ENCODE results near the gene RHOH. TPM values are rescaled to one million over a fixed set of nuclear protein-coding genes. Genes with fewer than 3 reads are reported as not detected.

The RHOH gene
- total and polyA plus RNA-seq, 9 of the 15 experiments (the other 6 are each of a cell fraction or from before 2014, with no cell fraction given), result 14.3 to 37.7 (median 23.2) TPM

- Histone ChIP-seq H4K20me1 (replicated peaks; ENCODE audit: control insufficient read depth, insufficient read depth, low read length) (no peaks in the 10 kb centered on the region), H3K9ac (ENCODE audit: insufficient read depth in 1 of 2, low read depth in 2 of 2, low read length in 2 of 2) (no peak overlapping the region), H3K9me3 (replicated peaks; ENCODE audit: control insufficient read depth, insufficient read depth, low read depth, low read length) (no peaks in the 10 kb centered on the region), H3K4me1 (replicated peaks in 1 of 2; ENCODE audit: control insufficient read depth in 2 of 2, insufficient read depth in 2 of 2, low read length in 2 of 2) (peaks cover 6 to 13% of the 10 kb centered on the region in 2 experiments), H2AFZ (ENCODE audit: low read depth, low read length) (no peak overlapping the region), H3K27ac (ENCODE audit: extremely low read depth, low read depth, low read length) (no peak overlapping the region), H3K36me3 (ENCODE audit: control insufficient read depth, insufficient read depth, low read length) (no peaks in the 10 kb centered on the region), H3K79me2 (ENCODE audit: control insufficient read depth, insufficient read depth, low read length) (no peaks in the 10 kb centered on the region), H3K4me2 (ENCODE audit: insufficient read depth, low read length) (no peak overlapping the region), H3K4me3 (no peak overlapping the region), H3K27me3 (ENCODE audit: control insufficient read depth in 2 of 2, insufficient read depth in 2 of 2, low read length in 2 of 2) (no peaks in the 10 kb centered on the region), H3K9me1 (ENCODE audit: control insufficient read depth, insufficient read depth, low read length) (no peaks in the 10 kb centered on the region)
- in situ Hi-C loops (cut with MboI), result no loop called here
- no peak for ATAC-seq
- no peak for TF ChIP-seq MYC (IDR thresholded peaks at IDR 0.05; ENCODE audit: low read depth, low read length)
- TF ChIP-seq MYC (CRISPR knock-in tag; IDR thresholded peaks at IDR 0.05; ENCODE audit: borderline replicate concordance, low read depth), result no peak
- no peak for FAIRE-seq
- no TSS peak for BruUV-seq (replicated peaks)
- ChIA-PET CTCF (ENCODE audit: low intra/inter-chr PET ratio) (no interaction called here), POLR2A (interaction anchor here (0.6 to 1.1 kb wide), 3 partner anchors 11 to 57 kb away, joined by 3 read pairs; no protein-coding TSS in a partner anchor)
- no peak for DNase-seq (ENCODE audit: extremely low read depth in 1 of 4, low spot score in 3 of 4)
- intact Hi-C loops (cut with micrococcal nuclease), result no loop called here
- 83% methylated on average over 10 of the region's 12 CpGs for WGBS (ENCODE audit: insufficient coverage, low coverage, missing lambda C conversion rate)
Observed at GRCh38 chr4:40270609-40271008, 73.8 kb downstream of the RHOH start.

- Histone ChIP-seq H3K9me3 (replicated peaks; ENCODE audit: control insufficient read depth, insufficient read depth, low read depth, low read length) (no peaks in the 10 kb centered on the region), H3K4me1 (replicated peaks in 1 of 2; ENCODE audit: control insufficient read depth in 2 of 2, insufficient read depth in 2 of 2, low read length in 2 of 2) (peaks cover 0 to 2% of the 10 kb centered on the region in 2 experiments; a peak in 3 of 5 replicates), H3K79me2 (ENCODE audit: control insufficient read depth, insufficient read depth, low read length) (no peaks in the 10 kb centered on the region), H2AFZ (ENCODE audit: low read depth, low read length) (no peak overlapping the region), H3K27me3 (ENCODE audit: control insufficient read depth in 2 of 2, insufficient read depth in 2 of 2, low read length in 2 of 2) (no peaks in the 10 kb centered on the region), H3K27ac (ENCODE audit: extremely low read depth, low read depth, low read length) (no peak overlapping the region), H3K9me1 (ENCODE audit: control insufficient read depth, insufficient read depth, low read length) (no peaks in the 10 kb centered on the region), H3K4me3 (no peak overlapping the region), H3K9ac (ENCODE audit: insufficient read depth in 1 of 2, low read depth in 2 of 2, low read length in 2 of 2) (no peak overlapping the region), H4K20me1 (replicated peaks; ENCODE audit: control insufficient read depth, insufficient read depth, low read length) (no peaks in the 10 kb centered on the region), H3K4me2 (ENCODE audit: insufficient read depth, low read length) (no peak overlapping the region), H3K36me3 (ENCODE audit: control insufficient read depth, insufficient read depth, low read length) (no peaks in the 10 kb centered on the region)
- 48% methylated on average over 3 of the region's 3 CpGs for WGBS (ENCODE audit: insufficient coverage, low coverage, missing lambda C conversion rate)
- FAIRE-seq (no peak), ATAC-seq (0 out of 3 replicates have a peak, but pooled peaks have one; percentile 28), DNase-seq (ENCODE audit: extremely low read depth in 1 of 4, low spot score in 3 of 4) (no peak)
- POLR2A ChIA-PET, result interaction anchor here (0.7 to 0.9 kb wide), 2 partner anchors 10 to 222 kb away, joined by 3 read pairs; no protein-coding TSS in a partner anchor
- TF ChIP-seq ZNF282 (CRISPR knock-in tag; IDR thresholded peaks at IDR 0.05), result no peak
- TF ChIP-seq POLR2G (IDR thresholded peaks at IDR 0.05; ENCODE audit: low read depth, low read length), result no peak
- TF ChIP-seq NR0B1 (IDR thresholded peaks at IDR 0.05; ENCODE audit: partially characterized antibody), result no peak
- TF ChIP-seq PHB2 (IDR thresholded peaks at IDR 0.05; ENCODE audit: low read depth), result no peak
- no peak for TF ChIP-seq CXXC5 (CRISPR knock-in tag; IDR thresholded peaks at IDR 0.05)
- TF ChIP-seq NFATC3 (IDR thresholded peaks at IDR 0.05), result no peak
- TF ChIP-seq COPS2 (conservative IDR thresholded peaks at IDR 0.05), result no peak
- no peak for TF ChIP-seq ZNF77 (CRISPR knock-in tag; IDR thresholded peaks at IDR 0.05)
- TF ChIP-seq ZNF146 (CRISPR knock-in tag; IDR thresholded peaks at IDR 0.05; ENCODE audit: unreplicated experiment), result no peak
- no peak for TF ChIP-seq ZNF384 (IDR thresholded peaks at IDR 0.05; ENCODE audit: low read depth, low read length)
- intact Hi-C loops (cut with micrococcal nuclease), result no loop called here
- no TSS peak for BruUV-seq (replicated peaks)
- CTCF ChIA-PET (ENCODE audit: low intra/inter-chr PET ratio), result no interaction called here
- in situ Hi-C loops (cut with MboI), result no loop called here
Observed at GRCh38 chr4:40275065-40275730, 78.4 kb downstream of the RHOH start.

Data from K562 (cell line).